Stimulated activated CD4-positive, alpha-beta T cell treated with anti-CD3 and anti-CD28 coated beads, Interleukin-12 subunit alpha, Interleukin-12 subunit beta, amount 100 ng/mL, for 48 hours (primary cell): ENCODE measurements around the gene RNF38.
A peak's percentile ranks its signal among the peaks of the same experiment; 100 is the strongest.
"Not testable (repeated sequence)": the region's sequence is repeated elsewhere in the genome, so short reads cannot be mapped to it uniquely, and the experiment has no call there.

Source experiments
- DNase-seq, 3 donors: peaks; one replicate each; pipeline ENCODE4 v3.0.0-alpha.2; 2020; ENCODE audit warnings: low read depth in 2 of 3, low spot score in 1 of 3

RNF38 gene

GRCh38 chr9:36336131-36336907, 63.8 kb downstream of the RNF38 start:
- DNase-seq = no peak

- no peak for DNase-seq
Observed at GRCh38 chr9:36332006-36332405, 68.1 kb downstream of the RNF38 start.

DNA sequence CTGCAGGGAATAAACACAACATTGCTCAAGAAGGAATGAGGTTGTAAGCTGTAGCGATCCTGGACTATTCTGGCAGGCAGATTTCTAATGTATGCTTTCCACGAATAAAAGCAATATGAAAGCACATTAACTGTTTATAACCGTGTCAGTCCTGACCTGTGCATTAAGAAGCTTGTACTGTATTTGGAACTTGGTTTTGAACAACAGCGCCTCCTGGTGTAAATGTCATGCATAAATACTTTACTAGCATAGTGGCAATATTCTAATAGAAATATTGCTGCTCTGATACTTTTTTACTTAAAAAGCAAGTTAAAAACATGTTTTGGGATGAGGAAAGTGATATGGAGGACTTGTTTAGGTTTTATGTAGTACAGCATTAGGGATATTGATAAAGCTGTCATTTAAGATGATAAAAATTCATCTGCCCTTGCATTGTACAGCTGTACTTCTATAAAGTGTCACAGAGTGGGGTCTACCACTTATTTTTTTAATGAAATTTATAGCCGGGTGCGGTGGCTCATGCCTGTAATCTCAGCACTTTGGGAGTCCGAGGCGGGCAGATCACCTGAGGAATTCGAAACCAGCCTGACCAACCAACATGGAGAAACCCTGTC, 71.2 kb downstream of the RNF38 start:
- peak in 2 of 3 donors; percentile 3 to 67 for DNase-seq

DNA sequence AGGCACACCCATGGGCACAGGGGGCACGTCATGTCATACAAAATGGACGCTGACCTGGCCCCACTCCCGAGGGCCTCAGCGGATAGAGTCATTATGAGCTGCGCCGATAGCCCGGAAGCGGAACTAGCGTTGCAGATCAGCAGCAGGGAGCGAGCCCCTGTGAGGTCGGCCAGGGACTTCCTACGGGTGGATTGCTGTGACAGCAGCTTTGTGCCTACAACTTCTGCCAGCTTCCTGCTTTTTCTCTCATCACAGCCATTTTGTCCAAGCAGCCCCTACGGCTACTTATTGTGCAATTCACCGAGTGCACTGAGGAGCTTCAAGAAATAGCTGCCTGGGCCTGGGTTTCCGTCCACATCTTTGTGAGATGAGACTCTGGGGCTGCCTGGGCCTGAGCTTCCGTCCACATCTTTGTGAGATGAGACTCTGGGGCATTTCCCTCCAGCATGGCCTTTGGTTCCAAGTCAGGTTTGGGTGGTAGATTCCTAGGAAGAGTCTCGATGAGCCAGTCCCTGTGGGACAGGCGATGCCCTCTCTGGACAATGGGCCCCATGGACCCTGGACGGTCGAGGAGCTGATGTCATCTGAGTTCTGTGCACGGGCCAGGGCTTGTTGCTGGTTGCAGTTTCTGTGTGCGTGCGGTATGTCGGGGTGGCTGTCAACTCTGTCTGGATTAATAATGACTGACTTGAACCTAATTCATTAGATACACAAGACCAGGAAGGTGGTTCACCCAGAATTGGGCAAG, 74.8 kb downstream of the RNF38 start:
- DNase-seq = no peak

DNA sequence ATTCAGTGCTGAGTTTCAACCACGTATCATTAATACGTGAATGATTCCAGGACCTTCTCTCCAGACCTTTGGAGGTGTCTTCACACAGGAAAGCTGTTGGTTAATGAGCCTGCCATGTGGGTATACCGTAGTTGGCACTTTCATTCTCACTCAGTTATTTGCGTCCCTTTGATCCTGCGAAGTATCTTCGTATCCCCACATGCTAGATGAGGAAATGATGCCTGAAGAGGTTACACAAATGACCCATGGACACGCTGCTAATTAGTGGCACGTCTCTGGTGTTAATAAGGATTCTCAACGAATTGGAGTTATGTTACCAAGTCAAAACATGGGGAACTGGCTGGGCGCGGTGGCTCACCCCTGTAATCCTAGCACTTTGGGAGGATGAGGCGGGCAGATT, 76.1 kb downstream of the RNF38 start:
- DNase-seq = no peak

GRCh38 chr9:36322462-36322861, 77.6 kb downstream of the RNF38 start:
- no peak for DNase-seq

GRCh38 chr9:36321903-36322302, 78.2 kb downstream of the RNF38 start:
- DNase-seq = not testable (repeated sequence)

DNA sequence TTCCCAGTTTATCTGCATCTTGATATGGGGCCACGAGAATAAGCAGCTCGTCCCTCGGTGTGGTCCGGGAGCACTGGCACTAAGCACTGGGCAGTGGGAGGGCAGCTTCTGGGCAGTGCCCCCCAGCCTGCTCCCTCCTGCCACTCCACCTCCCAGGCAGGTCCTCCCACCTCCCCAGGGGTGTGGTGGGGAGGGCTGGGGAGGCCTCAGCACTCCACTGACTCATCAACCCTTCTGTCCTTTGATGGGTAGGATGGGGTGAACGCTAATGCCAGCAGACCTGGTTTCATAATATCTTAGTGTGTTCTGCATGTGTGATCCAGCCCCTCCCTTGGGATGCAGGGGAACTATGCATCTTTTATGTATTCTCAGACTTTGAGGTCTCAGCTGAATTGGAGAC, 79.6 kb downstream of the RNF38 start:
- DNase-seq = no peak

DNA sequence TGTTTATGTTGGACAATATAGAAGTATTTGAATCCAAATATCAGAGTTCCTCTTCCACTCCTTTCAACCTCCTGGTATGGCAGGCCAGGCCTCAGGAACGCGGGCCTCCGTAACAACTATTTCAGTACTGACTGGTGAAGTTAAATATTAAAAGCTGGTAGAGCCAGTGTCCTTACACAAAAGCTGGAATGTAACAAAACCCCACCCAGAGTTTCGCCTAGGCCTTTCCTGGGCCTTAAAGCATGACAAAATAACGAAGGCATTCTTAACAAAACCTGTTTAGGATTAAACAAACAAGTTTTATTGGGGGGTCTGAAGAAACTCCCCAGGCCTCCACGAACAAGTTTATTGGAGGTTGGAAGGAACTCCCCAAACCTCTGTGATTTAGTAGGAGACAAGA, 80.3 kb downstream of the RNF38 start:
- no peak for DNase-seq

DNA sequence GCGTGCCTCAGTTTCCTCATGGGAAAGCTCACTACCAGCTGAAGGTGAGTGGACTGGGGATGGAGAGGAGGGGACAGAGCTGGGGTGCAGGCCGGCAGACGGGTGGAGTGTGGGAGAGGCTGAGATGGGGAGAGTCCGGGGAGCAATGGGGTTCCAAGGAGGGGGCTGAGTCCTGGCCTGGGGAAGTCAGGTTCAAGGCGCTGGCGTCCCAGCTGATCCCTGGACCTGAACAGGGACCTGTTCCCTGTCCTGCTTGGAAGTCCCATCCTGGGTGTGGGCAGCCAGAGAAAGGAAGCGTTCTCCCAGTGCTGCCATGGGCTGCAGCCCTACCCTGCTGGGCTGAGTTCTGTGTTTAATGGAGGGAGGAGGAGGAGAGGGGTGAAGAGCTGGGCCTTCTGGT, 80.9 kb downstream of the RNF38 start:
- no peak for DNase-seq

- no peak for DNase-seq
Observed at GRCh38 chr9:36318212-36318802, 81.8 kb downstream of the RNF38 start.

DNA sequence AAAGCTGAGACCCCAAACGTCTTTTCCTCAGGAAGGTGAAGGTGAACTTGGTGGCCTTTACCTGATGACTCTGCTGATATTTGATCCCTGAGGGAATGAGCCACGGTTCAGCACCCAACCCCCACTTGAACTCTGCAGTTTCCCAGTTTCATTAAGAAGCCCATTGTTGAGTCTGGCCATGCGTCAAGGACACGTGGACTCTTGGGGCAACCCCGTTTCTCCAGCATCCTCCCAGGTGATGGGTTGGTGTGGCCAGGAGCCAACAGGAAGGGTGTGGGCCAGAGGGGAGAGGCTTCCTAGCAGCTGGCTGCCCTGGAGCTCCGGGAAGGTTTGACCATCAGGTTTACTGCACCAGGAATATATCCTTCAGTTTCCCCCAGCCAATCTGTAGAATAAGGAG, 82.3 kb downstream of the RNF38 start:
- no peak for DNase-seq

DNA sequence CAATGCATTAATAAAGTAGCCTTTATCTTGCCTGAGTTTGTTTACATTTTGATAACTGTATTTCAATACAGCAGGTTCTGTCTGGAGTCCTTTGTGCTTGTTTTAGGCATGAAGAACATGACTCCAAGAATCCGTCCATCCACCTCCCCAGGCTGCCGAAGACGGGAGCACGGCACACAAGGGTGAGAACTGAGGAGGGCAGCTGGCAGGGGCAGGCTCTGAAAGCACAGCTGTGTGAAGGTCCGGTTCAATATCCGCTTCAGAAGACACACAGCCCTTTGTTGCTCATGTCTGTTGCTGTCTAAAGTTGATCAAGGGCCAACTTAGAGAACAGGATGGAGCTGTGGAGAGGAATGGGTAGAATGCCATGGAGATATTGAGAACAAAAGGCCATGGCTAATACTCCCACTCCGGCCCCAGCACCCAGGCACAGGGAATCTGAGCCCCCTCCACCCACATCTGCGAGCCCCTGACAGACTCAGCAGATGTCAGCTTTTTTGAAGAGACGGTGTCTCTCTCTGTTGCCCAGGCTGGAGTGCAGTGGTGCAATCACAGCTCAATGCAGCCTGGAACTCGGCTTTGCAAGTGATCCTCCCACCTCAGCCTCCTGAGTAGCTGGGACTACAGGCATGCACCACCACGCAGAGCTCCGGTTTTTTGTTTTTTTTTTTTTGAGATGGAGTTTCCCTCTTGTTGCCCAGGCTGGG, 83.3 kb downstream of the RNF38 start:
- no peak for DNase-seq

- no peak for DNase-seq
Observed at GRCh38 chr9:36316049-36316448, 84.0 kb downstream of the RNF38 start.

DNA sequence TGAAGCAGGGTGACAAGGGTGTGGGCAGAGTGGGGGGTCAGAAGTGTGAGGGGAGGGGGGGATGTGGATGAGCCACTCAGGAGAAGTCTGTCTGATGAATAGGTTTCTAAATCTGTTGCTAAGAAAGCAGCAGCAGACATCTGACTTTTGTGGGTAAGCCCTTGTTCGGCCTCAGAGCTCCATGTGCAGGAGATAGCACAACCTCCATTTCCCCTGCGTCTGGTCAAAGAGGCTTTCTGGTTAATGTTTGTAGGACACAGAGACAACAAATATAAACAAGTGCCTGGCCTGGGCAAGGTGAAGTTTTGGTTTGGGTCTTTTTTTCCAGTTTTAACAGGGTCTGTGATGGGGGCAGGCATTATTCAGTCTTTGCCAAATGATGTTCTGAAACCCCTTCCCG, 84.8 kb downstream of the RNF38 start:
- no peak for DNase-seq

- no peak for DNase-seq
Observed at GRCh38 chr9:36314740-36315139, 85.3 kb downstream of the RNF38 start.

DNA sequence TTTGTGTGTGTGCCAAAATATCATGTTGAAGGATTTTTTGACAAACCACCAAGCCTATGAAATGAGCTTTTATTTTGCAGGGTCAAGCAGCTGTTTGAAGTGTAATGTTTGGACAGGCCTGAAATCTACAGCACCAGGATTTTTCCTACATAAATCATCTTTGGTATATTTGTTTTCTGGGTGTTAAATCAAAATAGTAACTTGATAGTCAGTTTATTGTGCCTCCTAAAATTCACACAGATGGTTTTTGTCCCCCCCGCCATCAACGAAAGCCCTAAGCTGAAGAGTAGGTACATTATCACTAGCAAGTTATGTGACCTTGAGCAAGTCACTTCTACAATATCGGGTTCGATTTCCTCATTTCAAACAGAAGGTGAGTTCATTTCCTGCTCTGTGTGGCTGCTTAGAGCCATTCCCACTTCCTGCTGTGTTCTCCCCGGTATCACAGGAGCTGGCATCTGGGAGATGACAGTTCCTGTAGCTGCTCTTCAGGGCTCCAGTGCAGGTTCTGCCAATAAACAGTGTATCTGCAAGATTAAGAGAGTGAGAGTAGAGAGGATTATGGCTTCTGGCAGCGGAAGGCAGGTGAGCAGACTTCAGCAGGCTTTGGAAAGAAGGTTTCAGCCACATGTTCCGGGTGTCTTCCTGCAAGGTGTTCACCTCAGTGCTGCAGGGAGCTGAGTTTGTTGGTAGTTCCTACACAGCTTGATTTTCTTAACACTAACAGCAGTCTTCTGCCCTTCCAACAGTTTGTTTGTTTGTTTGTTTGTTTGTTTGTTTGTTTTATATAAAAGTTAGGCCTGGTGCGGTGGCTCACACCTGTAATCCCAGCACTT, 93.4 kb downstream of the RNF38 start:
- no peak for DNase-seq

GRCh38 chr9:36304366-36304765, 95.7 kb downstream of the RNF38 start:
- not testable (repeated sequence) for DNase-seq

DNA sequence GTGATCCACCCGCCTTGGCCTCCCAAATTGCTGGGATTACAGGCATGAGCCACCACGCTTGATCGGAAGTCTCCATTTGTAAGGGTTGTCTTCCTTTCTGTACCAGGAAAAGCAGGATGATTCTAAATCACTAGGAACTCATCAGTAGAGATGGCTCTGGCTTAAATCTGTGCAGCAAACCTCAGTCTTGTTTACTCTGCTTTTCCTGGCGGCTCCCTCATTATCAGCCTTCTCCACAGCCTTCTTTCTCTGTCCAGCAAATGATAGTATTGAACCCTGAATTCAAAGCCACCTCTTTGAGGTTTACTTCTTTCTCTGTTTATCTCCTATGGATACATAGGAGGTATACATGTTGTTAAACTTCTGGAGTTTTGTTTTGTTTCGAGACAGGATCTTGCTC, 98.8 kb downstream of the RNF38 start:
- DNase-seq = no peak

- no peak for DNase-seq
Observed at GRCh38 chr9:36298566-36298965, 101.5 kb downstream of the RNF38 start.
